Colonic mucosa (tissue), 4 donors: ENCODE results near the gene ERICH3. TPM values are rescaled to one million over a fixed set of nuclear protein-coding genes. Genes with fewer than 3 reads are reported as not detected.

Experiments used
- DNase-seq: peaks from one replicate; pipeline ENCODE4 v3.0.0-alpha.2; 2020
- H3K27ac ChIP-seq: fragments of 200-600 bp; one replicate; pipeline ENCODE4 v1.8.0; 2021
- H3K27me3 ChIP-seq: fragments of 200-600 bp; one replicate; pipeline ENCODE4 v1.8.0; 2021
- H3K36me3 ChIP-seq: fragments of 200-600 bp; one replicate; pipeline ENCODE4 v1.8.0; 2021
- H3K4me1 ChIP-seq: fragments of 200-600 bp; one replicate; pipeline ENCODE4 v1.8.0; 2021; ENCODE audit warnings: mild to moderate bottlenecking
- H3K4me3 ChIP-seq: fragments of 200-600 bp; one replicate; pipeline ENCODE4 v1.8.0; 2021
- H3K9ac ChIP-seq, 2 donors: one replicate each; pipeline ENCODE4 v1.7.0; 2013; ENCODE audit warnings: control low read depth in 2 of 2, low read depth in 2 of 2, low read length in 2 of 2
- H3K9me3 ChIP-seq: fragments of 200-600 bp; one replicate; pipeline ENCODE4 v1.8.0; 2021
- intact Hi-C: fragments of 100-400 bp; cut with DNase I; formaldehyde crosslinking; loops from one replicate; pipeline ENCODE4 v1.14.1; 2022
- total RNA-seq, 2 donors: library from RNA; stranded (reverse); fragmentation: NEBNext Ultra II Directional in 1 of 2; extraction: Animal tissue kit (Norgen Biotek cat#: 25700) in 1 of 2; gene quantifications; one replicate each; pipeline ENCODE4 v1.2.1, GENCODE V29; 2021
- TF ChIP-seq, protein P1 (sequence below): fragments of 200-600 bp; IDR thresholded peaks from one replicate; pipeline ENCODE4 v1.8.0; 2022; ENCODE audit warnings: antibody characterized with exemption, mild to moderate bottlenecking
- donor health status: healthy.
- donor health status: DM: no; HTN: no; CAD: no.
- donor health status: DM: no; HTN: no; CAD: no.

The ERICH3 gene
- total RNA-seq, 2 donors from 2014 or later = 0.16 TPM; not detected in 1

DNA sequence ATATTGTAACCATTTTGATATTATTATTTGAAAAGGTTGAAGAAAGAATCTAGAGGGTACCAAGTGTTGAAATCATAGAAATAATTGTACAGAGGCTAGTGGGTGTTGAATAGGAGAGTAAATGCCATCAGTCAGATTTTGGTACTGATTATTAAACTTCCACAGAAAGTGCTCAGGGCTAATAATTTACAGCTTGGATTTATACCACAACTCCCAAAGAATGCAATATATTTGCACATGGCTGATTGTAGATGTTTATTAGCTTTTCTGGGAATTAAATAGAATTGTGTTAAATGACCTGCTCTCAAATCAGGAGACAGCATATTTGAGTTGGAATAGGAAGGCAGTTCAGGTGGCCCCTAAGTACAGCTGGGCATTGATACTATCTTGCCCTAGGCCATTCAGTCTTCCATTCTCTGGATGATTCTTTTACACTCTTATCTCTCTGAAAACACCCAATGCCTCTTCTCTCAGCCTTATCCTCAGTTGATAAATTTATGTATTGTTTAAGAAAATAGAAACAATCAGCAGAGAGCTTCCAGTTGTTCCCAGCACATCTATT, 63.7 kb downstream of the ERICH3 start:
- Histone ChIP-seq H3K9me3 (no peaks in the 10 kb centered on the region), H3K27me3 (no peaks in the 10 kb centered on the region), H3K4me1 (no peaks in the 10 kb centered on the region), H3K27ac (no peak overlapping the region), H3K4me3 (no peak overlapping the region), H3K9ac (no peak overlapping the region), H3K36me3 (no peaks in the 10 kb centered on the region)
- no peak for DNase-seq
- TF ChIP-seq, protein P1, sequence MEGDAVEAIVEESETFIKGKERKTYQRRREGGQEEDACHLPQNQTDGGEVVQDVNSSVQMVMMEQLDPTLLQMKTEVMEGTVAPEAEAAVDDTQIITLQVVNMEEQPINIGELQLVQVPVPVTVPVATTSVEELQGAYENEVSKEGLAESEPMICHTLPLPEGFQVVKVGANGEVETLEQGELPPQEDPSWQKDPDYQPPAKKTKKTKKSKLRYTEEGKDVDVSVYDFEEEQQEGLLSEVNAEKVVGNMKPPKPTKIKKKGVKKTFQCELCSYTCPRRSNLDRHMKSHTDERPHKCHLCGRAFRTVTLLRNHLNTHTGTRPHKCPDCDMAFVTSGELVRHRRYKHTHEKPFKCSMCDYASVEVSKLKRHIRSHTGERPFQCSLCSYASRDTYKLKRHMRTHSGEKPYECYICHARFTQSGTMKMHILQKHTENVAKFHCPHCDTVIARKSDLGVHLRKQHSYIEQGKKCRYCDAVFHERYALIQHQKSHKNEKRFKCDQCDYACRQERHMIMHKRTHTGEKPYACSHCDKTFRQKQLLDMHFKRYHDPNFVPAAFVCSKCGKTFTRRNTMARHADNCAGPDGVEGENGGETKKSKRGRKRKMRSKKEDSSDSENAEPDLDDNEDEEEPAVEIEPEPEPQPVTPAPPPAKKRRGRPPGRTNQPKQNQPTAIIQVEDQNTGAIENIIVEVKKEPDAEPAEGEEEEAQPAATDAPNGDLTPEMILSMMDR = no peak
- intact Hi-C loops = no loop called here

DNA sequence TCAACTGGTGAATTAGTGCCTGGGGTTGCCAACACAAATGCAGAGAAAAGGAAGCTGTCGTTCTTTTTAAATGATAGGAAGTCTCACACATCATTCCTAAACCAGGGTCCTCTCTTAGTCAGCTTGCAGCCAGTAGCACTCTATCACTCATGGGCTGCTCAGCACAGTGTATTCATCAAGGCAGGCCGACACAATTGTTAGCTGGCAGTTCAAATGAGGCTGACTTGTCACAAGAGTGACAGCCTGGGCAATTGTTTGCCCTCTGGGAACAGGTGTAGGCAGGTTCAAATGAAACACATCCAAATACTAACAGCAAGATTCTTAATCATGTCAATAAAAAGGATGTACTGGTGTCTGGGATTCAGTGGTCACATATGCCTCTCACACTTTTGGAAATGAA, 76.9 kb downstream of the ERICH3 start:
- Histone ChIP-seq H3K27ac (no peak overlapping the region), H3K36me3 (no peaks in the 10 kb centered on the region), H3K27me3 (no peaks in the 10 kb centered on the region), H3K4me3 (no peak overlapping the region), H3K9me3 (no peaks in the 10 kb centered on the region), H3K4me1 (no peaks in the 10 kb centered on the region), H3K9ac (no peak overlapping the region)
- intact Hi-C loops = no loop called here
- no peak for DNase-seq
- TF ChIP-seq, protein P1 = no peak

DNA sequence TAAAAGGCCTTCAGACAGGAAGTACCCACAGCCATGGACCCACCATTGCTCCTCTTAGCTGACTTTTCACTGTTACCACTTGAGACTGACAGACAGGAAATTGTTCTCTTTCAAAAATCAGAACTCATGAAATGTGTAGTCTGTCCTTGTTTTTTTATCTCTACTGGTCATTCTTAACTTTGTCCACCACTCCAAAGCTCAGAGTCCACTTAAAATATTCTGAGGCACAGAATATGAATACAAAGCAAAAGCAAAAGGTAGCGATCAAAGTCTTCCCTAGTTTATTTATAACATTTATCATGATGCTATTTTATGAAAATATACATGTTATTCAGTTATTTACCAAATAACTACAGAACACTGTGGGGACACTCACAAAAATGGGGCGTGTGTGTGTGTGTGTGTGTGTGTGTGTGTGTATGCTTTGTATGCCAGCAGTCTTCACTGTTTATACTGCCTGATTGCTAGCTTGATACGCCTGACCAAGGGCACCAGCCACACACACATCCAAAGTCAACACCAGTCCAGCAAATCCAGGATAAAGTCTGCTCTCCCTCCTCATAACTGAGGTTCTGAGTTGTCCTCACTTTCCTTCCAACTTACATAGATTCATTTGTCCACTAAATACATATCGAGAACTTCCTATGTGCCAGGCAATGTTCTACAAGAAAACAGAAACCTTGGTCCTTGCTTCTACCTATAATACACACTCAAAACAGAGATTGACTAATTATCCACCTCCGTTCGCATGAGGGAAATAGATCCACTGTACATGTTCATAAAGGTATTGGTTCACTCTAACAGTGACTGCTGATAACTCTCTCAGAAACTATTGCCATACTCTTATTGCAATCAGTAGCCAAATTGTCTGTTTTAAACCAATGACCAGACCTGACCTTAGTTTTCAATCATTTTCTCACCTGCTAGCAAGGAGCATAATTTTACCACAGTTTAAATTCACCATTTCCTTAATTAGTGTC, 79.4 kb downstream of the ERICH3 start:
- Histone ChIP-seq H3K4me3 (no peak overlapping the region), H3K9me3 (no peaks in the 10 kb centered on the region), H3K27me3 (no peaks in the 10 kb centered on the region), H3K36me3 (no peaks in the 10 kb centered on the region), H3K27ac (no peak overlapping the region), H3K9ac (no peak overlapping the region), H3K4me1 (no peaks in the 10 kb centered on the region)
- intact Hi-C loops = no loop called here
- TF ChIP-seq, protein P1 = no peak
- no peak for DNase-seq

DNA sequence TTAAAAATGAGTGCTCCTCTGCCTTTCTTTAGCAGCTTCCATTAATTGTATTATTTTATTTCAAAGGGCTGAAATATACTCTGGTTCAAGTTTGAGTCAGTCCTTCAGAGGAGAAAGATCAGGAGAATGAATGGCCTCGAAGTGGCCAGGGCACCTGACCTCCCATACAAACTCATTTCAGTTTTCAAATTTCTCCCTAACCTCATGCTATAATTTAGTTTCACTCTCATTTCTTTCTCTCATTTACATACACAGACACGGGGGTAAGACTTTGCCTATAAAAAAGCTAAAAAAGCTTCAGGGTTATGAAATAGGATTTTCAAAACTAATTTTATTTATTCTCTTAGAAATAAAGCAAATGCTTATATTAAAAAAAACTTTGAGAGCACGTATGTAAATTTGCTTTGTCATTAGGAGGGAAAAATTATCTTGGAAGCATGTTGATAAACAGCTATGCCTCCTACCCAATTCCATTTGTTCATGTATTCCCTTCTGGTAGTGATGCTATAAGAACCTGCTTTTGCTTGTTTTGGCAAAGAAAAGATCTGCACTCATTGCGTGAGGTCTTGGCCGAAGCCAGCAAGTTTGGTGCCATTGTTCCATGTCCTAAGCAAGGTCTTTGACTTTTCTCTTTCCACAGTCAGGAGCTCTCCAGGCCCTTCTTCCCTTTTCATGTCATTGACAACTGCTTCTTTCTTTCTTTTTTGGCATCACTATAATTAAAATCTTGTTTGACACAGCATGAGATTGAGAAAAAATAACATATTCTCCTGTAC, 80.8 kb downstream of the ERICH3 start:
- TF ChIP-seq, protein P1 = no peak
- Histone ChIP-seq H3K9me3 (no peaks in the 10 kb centered on the region), H3K36me3 (no peaks in the 10 kb centered on the region), H3K4me1 (no peaks in the 10 kb centered on the region), H3K9ac (no peak overlapping the region), H3K27ac (no peak overlapping the region), H3K27me3 (no peaks in the 10 kb centered on the region), H3K4me3 (no peak overlapping the region)
- intact Hi-C loops = no loop called here
- DNase-seq = no peak

DNA sequence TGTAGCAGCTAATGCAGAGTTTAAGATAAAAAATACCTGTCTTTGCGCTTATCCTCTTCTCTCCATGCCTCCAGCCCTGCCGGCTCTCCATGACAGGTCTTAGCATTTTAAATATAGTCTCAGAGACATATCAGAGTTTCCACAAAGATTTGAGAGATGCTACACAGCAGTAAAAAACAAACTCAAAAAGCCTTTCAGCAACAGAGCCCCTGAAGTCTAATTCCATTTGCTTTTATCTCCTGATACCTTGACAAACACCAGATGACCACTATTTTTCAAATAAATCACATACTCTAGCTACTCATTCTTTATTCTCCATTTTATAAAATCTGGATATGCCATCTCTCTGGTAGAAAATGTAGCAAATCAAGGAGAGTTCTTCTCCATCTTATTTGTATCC, 81.6 kb downstream of the ERICH3 start:
- Histone ChIP-seq H3K9me3 (no peaks in the 10 kb centered on the region), H3K4me3 (no peak overlapping the region), H3K27ac (no peak overlapping the region), H3K9ac (no peak overlapping the region), H3K36me3 (no peaks in the 10 kb centered on the region), H3K27me3 (no peaks in the 10 kb centered on the region), H3K4me1 (no peaks in the 10 kb centered on the region)
- DNase-seq = no peak
- TF ChIP-seq, protein P1 = no peak
- intact Hi-C loops = no loop called here
